HCT116 (cell line): Measurements from ENCODE around the gene FAM229A. TPM values are rescaled to one million over a fixed set of nuclear protein-coding genes. Genes with fewer than 3 reads are reported as not detected.

Experiments
- ATAC-seq: fragments of 200-7000 bp; cut with Tn5 transposase; 2 replicates; pipeline ENCODE4 v1.9.1; 2020; ENCODE audit warnings: mild to moderate bottlenecking, moderate library complexity
- BruUV-seq: library from RNA; stranded (reverse); fragments of 400-500 nt; replicated peaks from 2 replicates; lab custom pipeline; 2021; lab: Mats Ljungman, UMichigan
- CTCF ChIA-PET: fragments of 300-600 bp; sonication (Branson Sonifier 250); formaldehyde crosslinking; loops from one replicate; lab custom pipeline; 2021; ENCODE audit warnings: antibody characterized with exemption; lab: Charles Lee
- POLR2A ChIA-PET: fragments of 300-600, 350-600 bp; sonication (Branson Sonifier 250); formaldehyde crosslinking; loops from one replicate; lab custom pipeline; 2021; ENCODE audit warnings: antibody characterized with exemption; lab: Charles Lee
- RAD21 ChIA-PET, 2 experiments: fragments of 300-600 bp; sonication (Branson Sonifier 250); formaldehyde crosslinking; loops; one replicate each; lab custom pipeline; 2023; ENCODE audit warnings: low total read pairs in 2 of 2; ENCODE audit not compliant: uncharacterized antibody in 2 of 2, unreplicated experiment in 2 of 2, low non-redundant PET in 1 of 2; lab: Charles Lee
- DNase-seq: peaks from one replicate; pipeline ENCODE4 v3.0.0-alpha.2; 2010; ENCODE audit warnings: low read depth, low spot score
- H2AFZ ChIP-seq: fragments of 200-600 bp; shearing (Covaris generic), sonication (generic); 2 replicates; pipeline ENCODE4 v1.6.1; 2017; ENCODE audit warnings: low read depth, mixed run types, mixed read lengths, antibody characterized with exemption, low read length; ENCODE audit not compliant: poor library complexity, severe bottlenecking
- H3K27ac ChIP-seq: 2 replicates; pipeline ENCODE4 v1.5.1; 2012; ENCODE audit warnings: low read depth, low read length
- H3K27me3 ChIP-seq: fragments of 200-600 bp; sonication (generic); 2 replicates; pipeline ENCODE4 v1.6.1; 2016; ENCODE audit warnings: mixed run types, low read length, mixed read lengths; ENCODE audit not compliant: insufficient read depth
- H3K36me3 ChIP-seq, 2 experiments: fragments of 200-500 bp in 1 of 2; fragments of 200-600 bp in 1 of 2; sonication (Bioruptor generic) in 1 of 2; sonication (generic) in 1 of 2; 2 replicates each; pipeline versions ENCODE4 v1.5.1 to v1.6.1; 2014 to 2016; ENCODE audit warnings: low read length in 2 of 2, inconsistent platforms in 1 of 2, mixed read lengths in 1 of 2, mixed run types in 1 of 2; ENCODE audit not compliant: insufficient read depth in 2 of 2, control insufficient read depth in 1 of 2
- H3K4me1 ChIP-seq, 2 experiments: fragments of 200-600 bp in 1 of 2; sonication (generic) in 1 of 2; 2 replicates each; pipeline versions ENCODE4 v1.5.1 to v1.6.1; 2012 to 2017; ENCODE audit warnings: low read length in 2 of 2, inconsistent platforms in 1 of 2, mild to moderate bottlenecking in 1 of 2, mixed read lengths in 1 of 2, mixed run types in 1 of 2, moderate library complexity in 1 of 2; ENCODE audit not compliant: insufficient read depth in 2 of 2, control insufficient read depth in 1 of 2
- H3K4me2 ChIP-seq: fragments of 200-600 bp; sonication (generic); 2 replicates; pipeline ENCODE4 v1.6.1; 2017; ENCODE audit warnings: mixed run types, low read length, mixed read lengths
- H3K4me3 ChIP-seq, 2 experiments: fragments of 200-600 bp in 1 of 2; sonication (generic) in 1 of 2; replicated peaks in 1 of 2; 2 replicates each; pipeline ENCODE4 v1.5.1; 2011 to 2016; ENCODE audit warnings: low read length in 2 of 2, control low read depth in 1 of 2, low read depth in 1 of 2, mild to moderate bottlenecking in 1 of 2, mixed read lengths in 1 of 2, mixed run types in 1 of 2
- H3K79me2 ChIP-seq: fragments of 200-600 bp; sonication (generic); 2 replicates; pipeline ENCODE4 v1.6.1; 2017; ENCODE audit warnings: mild to moderate bottlenecking, mixed run types, low read length, moderate library complexity, mixed read lengths; ENCODE audit not compliant: insufficient read depth
- H3K9ac ChIP-seq: fragments of 200-600 bp; sonication (generic); 2 replicates; pipeline ENCODE4 v1.6.1; 2016; ENCODE audit warnings: low read length, mixed read lengths
- H3K9me2 ChIP-seq: fragments of 200-600 bp; sonication (generic), shearing (Covaris generic); 2 replicates; pipeline ENCODE4 v1.6.1; 2017; ENCODE audit warnings: mixed run types, mild to moderate bottlenecking, moderate library complexity; ENCODE audit not compliant: insufficient read depth
- H3K9me3 ChIP-seq, 2 experiments: fragments of 200-500 bp in 1 of 2; fragments of 200-600 bp in 1 of 2; sonication (Bioruptor generic) in 1 of 2; sonication (generic) in 1 of 2; 2 replicates each; pipeline ENCODE4 v1.6.1; 2014 to 2017; ENCODE audit warnings: low read length in 2 of 2, mixed read lengths in 2 of 2, inconsistent platforms in 1 of 2, low read depth in 1 of 2, mild to moderate bottlenecking in 1 of 2, mixed run types in 1 of 2, moderate library complexity in 1 of 2; ENCODE audit not compliant: control insufficient read depth in 1 of 2, insufficient read depth in 1 of 2
- H4K20me1 ChIP-seq: fragments of 200-600 bp; sonication (generic), shearing (Covaris generic); 2 replicates; pipeline ENCODE4 v1.6.1; 2017; ENCODE audit warnings: mixed run types, mild to moderate bottlenecking, moderate library complexity; ENCODE audit not compliant: insufficient read depth
- CBX3 ChIP-seq: IDR thresholded peaks from 2 replicates; pipeline ENCODE4 v1.6.1; 2012; ENCODE audit warnings: low read depth
- CTCF ChIP-seq, 3 experiments: fragments of 200-600 bp in 1 of 3; sonication (generic) in 1 of 3; IDR thresholded peaks in 2 of 3; conservative IDR thresholded peaks in 1 of 3; 2 replicates each; pipeline ENCODE4 v1.5.1; 2012 to 2017; ENCODE audit warnings: low read depth in 2 of 3, low read length in 2 of 3, antibody characterized with exemption in 1 of 3, borderline replicate concordance in 1 of 3, control low read depth in 1 of 3, mild to moderate bottlenecking in 1 of 3, mixed read lengths in 1 of 3, mixed run types in 1 of 3, moderate library complexity in 1 of 3; ENCODE audit not compliant: insufficient read depth in 1 of 3
- EZH2 ChIP-seq: fragments of 200-600 bp; sonication (generic); IDR thresholded peaks from 2 replicates; pipeline ENCODE4 v1.6.1; 2017; ENCODE audit warnings: antibody characterized with exemption, mixed run types
- JUND ChIP-seq: IDR thresholded peaks from 2 replicates; pipeline ENCODE4 v1.6.1; 2012
- POLR2AphosphoS5 ChIP-seq: IDR thresholded peaks from 2 replicates; pipeline ENCODE4 v1.6.1; 2011; ENCODE audit warnings: mild to moderate bottlenecking, low read depth, low read length, moderate library complexity
- RAD21 ChIP-seq: IDR thresholded peaks from 2 replicates; pipeline ENCODE4 v1.6.1; 2012; ENCODE audit warnings: low read depth, mild to moderate bottlenecking
- REST ChIP-seq: IDR thresholded peaks from 2 replicates; pipeline ENCODE4 v1.6.1; 2012; ENCODE audit warnings: low read depth
- TCF7L2 ChIP-seq: IDR thresholded peaks from 2 replicates; pipeline ENCODE4 v1.7.0; 2011; ENCODE audit warnings: borderline replicate concordance, inconsistent platforms; ENCODE audit not compliant: insufficient read depth, insufficient read length; ENCODE audit errors: extremely low read depth
- YY1 ChIP-seq: IDR thresholded peaks from 2 replicates; pipeline ENCODE4 v1.6.1; 2011; ENCODE audit warnings: low read length, low read depth, moderate library complexity, mild to moderate bottlenecking; ENCODE audit not compliant: insufficient replicate concordance; ENCODE audit errors: extremely low read depth
- intact Hi-C: fragments of 100-400 bp; cut with micrococcal nuclease; formaldehyde crosslinking; loops from 2 replicates; pipeline ENCODE4 v1.10.0; 2022
- total RNA-seq: library from RNA; stranded (reverse); gene quantifications from one replicate; pipeline ENCODE4 v1.2.1, GENCODE V29; 2021; ENCODE audit not compliant: unreplicated experiment

Gene FAM229A
- total RNA-seq, 1 experiment from 2014 or later = 16.1 TPM

GRCh38 chr1:32365445-32365844 is 3.2 kb upstream of the FAM229A start:
- BruUV-seq = TSS peak; percentile 14
- intact Hi-C loops = no loop called here
- Histone ChIP-seq H3K36me3 (peaks cover 0 to 11% of the 10 kb centered on the region in 2 experiments; a peak in 2 of 4 replicates), H3K27me3 (no peaks in the 10 kb centered on the region), H3K27ac (no peak overlapping the region), H4K20me1 (no peaks in the 10 kb centered on the region), H2AFZ (no peak overlapping the region), H3K4me2 (no peak overlapping the region), H3K4me3 (no peak overlapping the region), H3K9ac (no peak overlapping the region), H3K4me1 (no peaks in the 10 kb centered on the region)
- DNase-seq = no peak
- POLR2A ChIA-PET = no interaction called here
- CTCF ChIA-PET = no interaction called here
- TF ChIP-seq CTCF (IDR thresholded peaks at IDR 0.05 in 2 of 3, conservative IDR thresholded peaks at IDR 0.05 in 1 of 3; ENCODE audit: borderline replicate concordance in 1 of 3, insufficient read depth in 1 of 3, low read depth in 2 of 3, low read length in 2 of 3) (no peak), JUND (no peak), POLR2AphosphoS5 (no peak), REST (no peak), YY1 (no peak), RAD21 (no peak), EZH2 (no peak), TCF7L2 (no peak), CBX3 (no peak)
- TF ChIP-seq, all 23 proteins: peak for 0
- H3K79me2 ChIP-seq = no peaks in the 10 kb centered on the region
- RAD21 ChIA-PET = no interaction called here
- H3K9me3 ChIP-seq = no peaks in the 10 kb centered on the region
- no peak for ATAC-seq
- H3K9me2 ChIP-seq = no peaks in the 10 kb centered on the region
